H9 (cell line): ENCODE data around the gene POLR2L. TPM values are rescaled to one million over a fixed set of nuclear protein-coding genes. Genes with fewer than 3 reads are reported as not detected.

Source experiments
- DNase-seq: peaks from one replicate; pipeline ENCODE4 v3.0.0-alpha.2; 2017
- H2AFZ ChIP-seq: one replicate; pipeline ENCODE4 v1.6.1; 2013; ENCODE audit warnings: mild to moderate bottlenecking, low read length, control low read depth, moderate library complexity
- H2AK5ac ChIP-seq: 2 replicates; pipeline ENCODE4 v1.6.1; 2013; ENCODE audit warnings: low read length, control low read depth, mixed read lengths; ENCODE audit not compliant: insufficient read length
- H2BK120ac ChIP-seq: one replicate; pipeline ENCODE4 v1.6.1; 2013; ENCODE audit warnings: low read depth, mild to moderate bottlenecking, low read length, control low read depth, inconsistent platforms; ENCODE audit not compliant: poor library complexity, severe bottlenecking
- H2BK12ac ChIP-seq: 2 replicates; pipeline ENCODE4 v1.6.1; 2013; ENCODE audit warnings: low read length, control low read depth, mixed read lengths, low read depth; ENCODE audit not compliant: insufficient read length
- H2BK15ac ChIP-seq: 2 replicates; pipeline ENCODE4 v1.6.1; 2013; ENCODE audit warnings: low read depth, low read length, control low read depth
- H2BK20ac ChIP-seq: one replicate; pipeline ENCODE4 v1.6.1; 2013; ENCODE audit warnings: low read depth, mild to moderate bottlenecking, low read length, control low read depth, inconsistent platforms; ENCODE audit not compliant: poor library complexity, severe bottlenecking
- H2BK5ac ChIP-seq: 2 replicates; pipeline ENCODE4 v1.6.1; 2013; ENCODE audit warnings: low read length, control low read depth, mixed read lengths; ENCODE audit not compliant: insufficient read length
- H3K14ac ChIP-seq: 2 replicates; pipeline ENCODE4 v1.6.1; 2013; ENCODE audit warnings: low read length, control low read depth; ENCODE audit not compliant: insufficient read depth
- H3K18ac ChIP-seq: 2 replicates; pipeline ENCODE4 v1.6.1; 2013; ENCODE audit warnings: low read depth, mild to moderate bottlenecking, mixed read lengths, low read length, control low read depth; ENCODE audit not compliant: insufficient read length
- H3K23ac ChIP-seq: 2 replicates; pipeline ENCODE4 v1.6.1; 2013; ENCODE audit warnings: low read length, control low read depth, mixed read lengths, low read depth; ENCODE audit not compliant: insufficient read length
- H3K23me2 ChIP-seq: 2 replicates; pipeline ENCODE4 v1.6.1; 2013; ENCODE audit warnings: low read depth, mild to moderate bottlenecking, mixed read lengths, low read length, control low read depth; ENCODE audit not compliant: insufficient read length, poor library complexity, severe bottlenecking
- H3K27ac ChIP-seq: 2 replicates; pipeline ENCODE4 v1.5.1; 2013; ENCODE audit warnings: low read length, control low read depth, mixed read lengths, low read depth; ENCODE audit not compliant: insufficient read length
- H3K27me3 ChIP-seq: 2 replicates; pipeline ENCODE4 v1.6.1; 2013; ENCODE audit warnings: low read length, control low read depth, inconsistent platforms; ENCODE audit not compliant: insufficient read depth
- H3K4ac ChIP-seq: 2 replicates; pipeline ENCODE4 v1.6.1; 2013; ENCODE audit warnings: low read depth, mild to moderate bottlenecking, control low read depth, inconsistent platforms, low read length, moderate library complexity
- H3K4me1 ChIP-seq: 2 replicates; pipeline ENCODE4 v1.6.1; 2013; ENCODE audit warnings: low read length, control low read depth, inconsistent platforms; ENCODE audit not compliant: insufficient read depth
- H3K4me2 ChIP-seq: 2 replicates; pipeline ENCODE4 v1.6.1; 2013; ENCODE audit warnings: low read length, control low read depth, mixed read lengths; ENCODE audit not compliant: insufficient read length, insufficient read depth
- H3K56ac ChIP-seq: 2 replicates; pipeline ENCODE4 v1.6.1; 2013; ENCODE audit warnings: low read depth, mild to moderate bottlenecking, mixed read lengths, low read length, control low read depth; ENCODE audit not compliant: insufficient read length
- H3K79me1 ChIP-seq: 2 replicates; pipeline ENCODE4 v1.6.1; 2013; ENCODE audit warnings: low read depth, mild to moderate bottlenecking, moderate library complexity, low read length, control low read depth, inconsistent platforms; ENCODE audit not compliant: insufficient read depth, poor library complexity, severe bottlenecking
- H3K79me2 ChIP-seq: 2 replicates; pipeline ENCODE4 v1.6.1; 2013; ENCODE audit warnings: low read length, control low read depth, inconsistent platforms; ENCODE audit not compliant: insufficient read depth
- H3K9ac ChIP-seq: 2 replicates; pipeline ENCODE4 v1.6.1; 2013; ENCODE audit warnings: low read length, control low read depth, mixed read lengths; ENCODE audit not compliant: insufficient read length; ENCODE audit errors: extremely low read depth
- H3K9me3 ChIP-seq: one replicate; pipeline ENCODE4 v1.6.1; 2013; ENCODE audit warnings: low read depth, low read length, inconsistent platforms; ENCODE audit not compliant: control insufficient read depth
- H3T11ph ChIP-seq: one replicate; pipeline ENCODE4 v1.6.1; 2013; ENCODE audit warnings: mild to moderate bottlenecking, low read length, control low read depth, inconsistent platforms
- H4K20me1 ChIP-seq: one replicate; pipeline ENCODE4 v1.6.1; 2013; ENCODE audit not compliant: control insufficient read depth, insufficient read length, insufficient read depth
- H4K5ac ChIP-seq: 2 replicates; pipeline ENCODE4 v1.6.1; 2013; ENCODE audit warnings: low read depth, mild to moderate bottlenecking, mixed read lengths, low read length, control low read depth; ENCODE audit not compliant: insufficient read length
- H4K8ac ChIP-seq: replicated peaks from 2 replicates; pipeline ENCODE4 v1.6.1; 2013; ENCODE audit warnings: low read length, control low read depth, mixed read lengths, low read depth; ENCODE audit not compliant: insufficient read length
- H4K91ac ChIP-seq: 2 replicates; pipeline ENCODE4 v1.6.1; 2013; ENCODE audit warnings: low read depth, mild to moderate bottlenecking, moderate library complexity, mixed read lengths, low read length, control low read depth; ENCODE audit not compliant: insufficient read length
- H3K27ac Mint-ChIP-seq, 3 experiments: 2 replicates in 2 of 3; 3 replicates in 1 of 3; pipeline ENCODE4 v1.8.0; 2020 to 2021; ENCODE audit warnings: mixed read lengths in 3 of 3, mild to moderate bottlenecking in 1 of 3, moderate library complexity in 1 of 3
- H3K27me3 Mint-ChIP-seq: 2 replicates; pipeline ENCODE4 v1.8.0; 2021; ENCODE audit warnings: low read depth, mild to moderate bottlenecking, moderate library complexity, mixed read lengths
- H3K36me3 Mint-ChIP-seq, 3 experiments: 2 replicates in 2 of 3; 3 replicates in 1 of 3; pipeline ENCODE4 v1.8.0; 2020 to 2021; ENCODE audit warnings: low read depth in 3 of 3, mixed read lengths in 3 of 3; ENCODE audit not compliant: insufficient read depth in 1 of 3
- H3K4me1 Mint-ChIP-seq, 2 experiments: 2 replicates each; pipeline ENCODE4 v1.8.0; 2020; ENCODE audit warnings: mixed read lengths in 2 of 2
- H3K4me3 Mint-ChIP-seq, 2 experiments: 2 replicates in 1 of 2; 3 replicates in 1 of 2; pipeline ENCODE4 v1.8.0; 2020 to 2021; ENCODE audit warnings: mild to moderate bottlenecking in 2 of 2, mixed read lengths in 2 of 2, moderate library complexity in 1 of 2
- H3K9me3 Mint-ChIP-seq, 2 experiments: 2 replicates in 1 of 2; 3 replicates in 1 of 2; pipeline ENCODE4 v1.8.0; 2020; ENCODE audit warnings: mild to moderate bottlenecking in 2 of 2, mixed read lengths in 2 of 2, moderate library complexity in 1 of 2
- WGBS: extraction: QIAGEN DNeasy Blood & Tissue Kit; methylation state at CpG from one replicate; pipeline ENCODE4 v1.1.7; 2013; ENCODE audit warnings: missing lambda C conversion rate, low lambda C conversion rate, mixed read lengths; ENCODE audit not compliant: insufficient read length; ENCODE audit errors: extremely low coverage; 5-methylcytosine and 5-hydroxymethylcytosine counted together
- total RNA-seq: library from RNA; stranded (reverse); gene quantifications from 2 replicates; pipeline ENCODE4 v1.2.1, GENCODE V29; 2021
- TF ChIP-seq, protein P1 (sequence below): fragments of 200-600 bp; sonication (generic); conservative IDR thresholded peaks from 3 replicates; pipeline ENCODE4 v1.8.0; 2021; ENCODE audit warnings: antibody characterized with exemption, mild to moderate bottlenecking

Gene POLR2L
- total RNA-seq, 1 experiment from 2014 or later, result 135 TPM

DNA sequence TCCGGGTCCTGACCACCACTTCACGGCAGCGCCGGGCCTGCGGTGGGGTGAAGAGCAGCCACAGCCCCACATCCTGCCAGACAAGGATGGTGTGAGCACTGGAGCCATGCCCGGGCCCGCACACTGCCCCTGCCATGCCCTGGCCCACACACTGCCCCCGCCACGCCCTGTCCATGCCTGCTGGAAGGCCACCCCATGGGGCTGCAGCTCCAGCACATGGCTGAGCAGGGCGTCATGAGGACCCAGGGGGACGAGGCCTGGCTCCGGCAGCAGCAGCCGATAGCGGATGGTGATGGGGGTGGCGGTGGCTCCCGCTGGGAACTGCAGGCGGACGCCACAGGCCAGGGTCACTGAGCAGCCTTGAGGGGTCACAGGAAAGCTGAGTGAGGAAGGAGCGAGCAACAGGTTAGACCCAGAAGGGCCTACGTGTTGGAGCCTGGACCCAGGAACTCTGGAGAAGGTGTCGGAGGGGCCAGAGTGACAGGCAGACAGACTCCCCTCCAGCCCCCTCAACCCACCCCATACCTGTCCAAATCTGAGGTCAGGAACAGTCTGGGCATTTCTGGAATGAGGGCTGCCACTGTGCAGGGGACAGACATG, 40.2 kb downstream of the POLR2L start:
- no peak overlapping the region for H2BK12ac ChIP-seq
- Mint-ChIP-seq H3K27ac (peak overlapping the region in 1 of 3 experiments; percentile 35; a peak in 1 of 7 replicates), H3K4me1 (peaks cover 8 to 9% of the 10 kb centered on the region in 2 experiments), H3K27me3 (no peaks in the 10 kb centered on the region), H3K4me3 (no peak overlapping the region), H3K9me3 (no peaks in the 10 kb centered on the region), H3K36me3 (peaks cover 0 to 8% (median 8%) of the 10 kb centered on the region in 3 experiments; a peak in 4 of 7 replicates)
- no peak overlapping the region for H2AFZ ChIP-seq
- H2AK5ac ChIP-seq, result no peak overlapping the region
- H3K18ac ChIP-seq, result no peak overlapping the region
- no peak overlapping the region for H3K9ac ChIP-seq
- no peak overlapping the region for H4K8ac ChIP-seq
- no peak overlapping the region for H2BK120ac ChIP-seq
- H2BK5ac ChIP-seq, result no peak overlapping the region
- no peak overlapping the region for H3K27ac ChIP-seq
- no peaks in the 10 kb centered on the region for H3K4me1 ChIP-seq
- H3K56ac ChIP-seq, result no peak overlapping the region
- DNase-seq, result no peak
- TF ChIP-seq, protein P1, sequence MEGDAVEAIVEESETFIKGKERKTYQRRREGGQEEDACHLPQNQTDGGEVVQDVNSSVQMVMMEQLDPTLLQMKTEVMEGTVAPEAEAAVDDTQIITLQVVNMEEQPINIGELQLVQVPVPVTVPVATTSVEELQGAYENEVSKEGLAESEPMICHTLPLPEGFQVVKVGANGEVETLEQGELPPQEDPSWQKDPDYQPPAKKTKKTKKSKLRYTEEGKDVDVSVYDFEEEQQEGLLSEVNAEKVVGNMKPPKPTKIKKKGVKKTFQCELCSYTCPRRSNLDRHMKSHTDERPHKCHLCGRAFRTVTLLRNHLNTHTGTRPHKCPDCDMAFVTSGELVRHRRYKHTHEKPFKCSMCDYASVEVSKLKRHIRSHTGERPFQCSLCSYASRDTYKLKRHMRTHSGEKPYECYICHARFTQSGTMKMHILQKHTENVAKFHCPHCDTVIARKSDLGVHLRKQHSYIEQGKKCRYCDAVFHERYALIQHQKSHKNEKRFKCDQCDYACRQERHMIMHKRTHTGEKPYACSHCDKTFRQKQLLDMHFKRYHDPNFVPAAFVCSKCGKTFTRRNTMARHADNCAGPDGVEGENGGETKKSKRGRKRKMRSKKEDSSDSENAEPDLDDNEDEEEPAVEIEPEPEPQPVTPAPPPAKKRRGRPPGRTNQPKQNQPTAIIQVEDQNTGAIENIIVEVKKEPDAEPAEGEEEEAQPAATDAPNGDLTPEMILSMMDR, result no peak
- no peaks in the 10 kb centered on the region for H3K27me3 ChIP-seq
- H3K4me2 ChIP-seq, result no peak overlapping the region
- H3K14ac ChIP-seq, result no peak overlapping the region
- H3K23me2 ChIP-seq, result peaks cover 12% of the 10 kb centered on the region
- H3K79me2 ChIP-seq, result no peaks in the 10 kb centered on the region
- no peak overlapping the region for H2BK20ac ChIP-seq
- no peak overlapping the region for H2BK15ac ChIP-seq
- no peaks in the 10 kb centered on the region for H4K20me1 ChIP-seq
- H3K9me3 ChIP-seq, result no peaks in the 10 kb centered on the region
- H3K23ac ChIP-seq, result no peak overlapping the region
- H3T11ph ChIP-seq, result no peak overlapping the region
- H3K79me1 ChIP-seq, result no peaks in the 10 kb centered on the region
- H3K4ac ChIP-seq, result no peak overlapping the region
- WGBS, result no CpG with 5 or more reads among the region's 21 CpGs
- H4K5ac ChIP-seq, result no peak overlapping the region
- no peak overlapping the region for H4K91ac ChIP-seq
